Measurements from ENCODE around the gene UGT1A10.
"Not testable (repeated sequence)": the region's sequence is repeated elsewhere in the genome, so short reads cannot be mapped to it uniquely, and the experiment has no call there.

UGT1A10 gene

GRCh38 chr2:233655943-233656342, 19.7 kb downstream of the UGT1A10 start:
- DNase-seq (ENCODE audit: low read depth in 2 of 2), result not testable (repeated sequence)

- DNase-seq (ENCODE audit: low read depth in 2 of 2), result no peak
These were observed 20.2 kb downstream of the UGT1A10 start for GRCh38 chr2:233656443-233656842.

DNA sequence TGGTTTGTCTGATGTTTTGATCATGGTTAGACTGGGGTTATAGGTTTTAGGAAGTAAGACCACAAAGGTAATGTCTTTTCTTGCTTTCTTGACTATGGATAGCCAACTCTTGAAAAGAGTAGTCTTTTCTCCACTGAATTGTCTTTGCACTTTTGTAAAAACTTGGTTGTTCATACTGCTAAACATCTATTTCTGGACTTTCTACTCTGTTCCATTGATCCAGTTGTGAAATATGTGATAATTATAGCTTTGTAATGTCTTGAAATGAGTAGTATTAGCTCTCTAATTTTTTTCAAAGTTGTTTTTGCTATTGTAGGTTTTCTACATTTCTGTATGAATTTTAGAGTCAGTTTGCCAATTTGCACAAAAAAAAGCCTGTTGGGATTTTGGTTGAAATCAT, 22.4 kb downstream of the UGT1A10 start:
- no peak for DNase-seq (ENCODE audit: low read depth in 2 of 2)

DNA sequence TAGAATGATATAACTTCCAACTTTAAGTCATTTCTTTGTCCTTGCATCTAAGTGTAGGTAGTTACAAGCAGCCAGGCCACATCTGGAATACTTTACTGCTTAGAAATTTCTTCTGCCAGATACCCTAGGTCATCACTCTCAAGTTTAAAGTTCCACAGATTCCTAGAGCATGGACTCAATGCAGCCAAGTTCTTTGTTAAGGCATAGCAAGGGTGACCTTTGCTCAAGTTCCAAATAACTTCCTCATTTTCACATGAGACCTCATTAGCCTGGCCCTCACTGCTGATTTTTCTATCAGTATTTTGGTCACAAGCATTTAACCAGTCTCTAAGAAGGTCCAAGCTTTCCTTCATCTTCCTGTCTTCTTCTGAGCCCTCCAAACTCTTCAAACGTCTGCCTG, 27.7 kb downstream of the UGT1A10 start:
- no peak for DNase-seq (ENCODE audit: low read depth in 2 of 2)

- no peak for DNase-seq (ENCODE audit: low read depth in 2 of 2)
These were observed 32.5 kb downstream of the UGT1A10 start for GRCh38 chr2:233668605-233669260.

DNA sequence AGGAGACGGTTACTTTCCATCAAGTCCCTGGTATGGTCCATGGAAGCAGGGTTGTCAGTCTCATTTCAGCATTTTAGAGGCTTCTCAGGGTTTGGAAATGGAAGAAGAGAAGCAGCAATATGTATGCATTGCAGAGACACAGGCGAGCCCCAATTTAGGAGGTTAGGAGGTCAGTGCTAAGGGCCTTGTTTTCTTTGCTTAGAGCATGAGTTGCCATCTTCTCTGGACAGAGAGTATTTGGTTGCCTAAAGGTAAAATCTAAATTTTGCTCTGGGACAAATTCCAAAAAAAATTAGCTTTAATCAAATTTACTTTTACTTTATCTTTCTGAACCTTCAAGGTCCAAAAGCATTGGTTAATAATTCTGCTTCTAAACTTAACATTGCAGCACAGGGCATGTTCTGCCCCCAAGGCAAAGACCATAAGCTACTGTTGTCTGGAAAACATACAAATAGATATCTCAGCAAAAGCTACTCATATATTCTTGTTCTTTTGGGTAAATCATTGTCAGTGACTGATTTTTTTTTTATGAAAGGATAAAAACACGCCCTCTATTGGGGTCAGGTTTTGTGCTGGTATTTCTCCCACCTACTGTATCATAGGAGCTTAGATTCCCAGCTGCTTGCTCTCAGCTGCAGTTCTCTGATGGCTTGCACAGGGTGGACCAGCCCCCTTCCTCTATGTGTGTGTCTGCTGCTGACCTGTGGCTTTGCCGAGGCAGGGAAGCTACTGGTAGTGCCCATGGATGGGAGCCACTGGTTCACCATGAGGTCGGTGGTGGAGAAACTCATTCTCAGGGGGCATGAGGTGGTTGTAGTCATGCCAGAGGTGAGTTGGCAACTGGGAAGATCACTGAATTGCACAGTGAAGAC, 35.3 kb downstream of the UGT1A10 start, which contains the start of gene UGT1A9:
Gene UGT1A9, plus strand, starts transcription at position 609 of the 872 bp plus-strand sequence. Its CDS starts 37 bp downstream, at position 646.
- no peak for DNase-seq (ENCODE audit: low read depth in 2 of 2)

DNA sequence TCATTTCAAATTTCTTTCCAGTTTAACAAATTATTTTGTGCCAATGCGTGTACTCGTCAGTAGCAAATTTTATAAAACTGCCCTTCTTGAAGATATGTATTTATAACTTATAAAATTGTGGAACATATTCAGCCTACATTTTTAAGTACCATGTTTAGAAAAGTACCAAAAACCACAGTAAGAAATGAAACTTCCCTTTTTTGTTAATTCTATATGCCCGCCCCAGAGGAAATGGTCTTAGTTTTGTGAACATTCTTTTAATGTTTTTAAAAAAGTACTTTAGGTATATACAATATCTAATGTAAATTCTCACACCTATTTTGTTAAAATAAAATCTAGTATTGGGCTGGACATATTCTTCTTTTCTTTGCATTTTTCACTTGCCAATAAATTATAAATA, 36.6 kb downstream of the UGT1A10 start:
- no peak for DNase-seq (ENCODE audit: low read depth in 2 of 2)

DNA sequence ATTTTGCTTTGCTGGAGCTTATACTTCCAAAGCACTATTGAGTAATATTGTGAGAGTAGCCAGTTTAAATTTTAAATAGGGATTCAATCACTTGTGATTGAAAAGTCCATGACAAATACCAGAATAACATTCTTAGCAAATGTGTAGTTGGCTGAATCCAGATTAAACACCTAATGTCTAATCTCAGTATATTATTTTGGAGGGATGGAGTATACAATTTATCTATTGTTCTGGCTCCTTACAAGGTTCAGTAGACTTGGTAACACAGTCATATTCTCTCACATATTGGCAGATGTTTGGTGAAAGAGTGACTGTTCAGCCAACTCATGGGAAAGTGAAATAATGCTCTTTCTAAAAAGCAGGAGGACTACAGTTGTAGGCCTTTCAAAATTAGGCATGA, 37.6 kb downstream of the UGT1A10 start:
- no peak for DNase-seq (ENCODE audit: low read depth in 2 of 2)

- no peak for DNase-seq (ENCODE audit: low read depth in 2 of 2)
These were observed 38.1 kb downstream of the UGT1A10 start for GRCh38 chr2:233674314-233674713.

GRCh38 chr2:233674995-233675394, 38.7 kb downstream of the UGT1A10 start:
- no peak for DNase-seq (ENCODE audit: low read depth in 2 of 2)

GRCh38 chr2:233676046-233676445, 39.8 kb downstream of the UGT1A10 start:
- no peak for DNase-seq (ENCODE audit: low read depth in 2 of 2)

DNA sequence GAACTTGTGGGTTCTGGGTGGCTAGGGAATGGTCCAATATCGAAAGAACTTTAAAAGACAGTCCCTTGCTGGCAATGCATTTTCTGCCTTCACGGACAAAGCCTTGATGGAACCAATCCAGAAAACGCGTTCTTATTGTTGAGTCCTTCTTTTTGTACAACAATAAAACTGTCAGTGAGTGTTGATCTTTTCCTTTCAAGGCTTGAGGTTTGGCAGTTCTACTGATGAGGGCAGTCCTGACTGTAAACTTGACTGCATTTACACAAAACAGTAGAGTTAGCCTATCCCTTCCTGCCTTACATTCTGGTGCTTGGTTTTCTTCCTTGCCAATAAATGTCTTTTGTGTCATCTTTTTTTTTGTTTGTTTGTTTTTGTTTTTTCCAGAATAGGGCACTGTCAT, 42.9 kb downstream of the UGT1A10 start:
- no peak for DNase-seq (ENCODE audit: low read depth in 2 of 2)

- DNase-seq (ENCODE audit: low read depth in 2 of 2), result no peak
These were observed 44.3 kb downstream of the UGT1A10 start for GRCh38 chr2:233680361-233681045.

DNA sequence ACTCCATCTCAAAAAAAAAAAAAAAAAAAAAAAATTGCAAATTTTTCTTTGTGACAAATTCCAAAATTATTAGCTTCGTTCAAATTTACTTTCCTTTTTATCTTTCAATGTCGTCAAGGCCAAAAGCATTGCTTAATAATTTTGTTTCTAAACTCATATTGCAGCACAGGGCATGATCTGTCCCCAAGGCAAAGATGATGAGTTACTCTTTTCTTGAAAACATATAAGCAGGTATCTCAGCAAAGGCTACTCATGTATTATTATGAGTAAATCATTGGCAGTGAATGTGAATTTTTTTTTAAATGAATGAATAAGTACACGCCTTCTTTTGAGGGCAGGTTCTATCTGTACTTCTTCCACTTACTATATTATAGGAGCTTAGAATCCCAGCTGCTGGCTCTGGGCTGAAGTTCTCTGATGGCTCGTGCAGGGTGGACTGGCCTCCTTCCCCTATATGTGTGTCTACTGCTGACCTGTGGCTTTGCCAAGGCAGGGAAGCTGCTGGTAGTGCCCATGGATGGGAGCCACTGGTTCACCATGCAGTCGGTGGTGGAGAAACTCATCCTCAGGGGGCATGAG, 45.4 kb downstream of the UGT1A10 start, which contains the start of gene UGT1A7:
Gene UGT1A7, plus strand, starts transcription at position 381 of the 579 bp plus-strand sequence. Its CDS starts 37 bp downstream, at position 418.
- DNase-seq (ENCODE audit: low read depth in 2 of 2), result no peak

DNA sequence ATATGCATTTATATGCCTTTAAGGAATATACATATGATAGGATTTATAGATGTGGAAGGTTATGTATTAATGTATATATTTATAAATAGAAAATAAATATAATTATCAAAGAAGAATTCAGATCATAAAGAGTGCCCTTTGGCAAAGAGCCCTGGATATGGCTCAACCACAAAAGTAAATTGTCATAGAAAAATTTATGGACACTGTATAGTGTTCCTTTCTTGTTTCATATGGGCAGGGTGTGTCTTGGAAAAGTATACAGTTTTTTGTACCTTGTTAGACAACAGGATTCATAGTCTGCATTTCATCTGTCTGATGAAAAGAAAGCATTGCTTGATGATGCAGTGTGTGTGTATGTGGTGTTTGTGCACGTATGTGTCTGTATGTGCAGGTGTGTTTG, 48.4 kb downstream of the UGT1A10 start:
- DNase-seq (ENCODE audit: low read depth in 2 of 2), result no peak

- DNase-seq (ENCODE audit: low read depth in 2 of 2), result no peak
These were observed 50.7 kb downstream of the UGT1A10 start for GRCh38 chr2:233686928-233687327.

DNA sequence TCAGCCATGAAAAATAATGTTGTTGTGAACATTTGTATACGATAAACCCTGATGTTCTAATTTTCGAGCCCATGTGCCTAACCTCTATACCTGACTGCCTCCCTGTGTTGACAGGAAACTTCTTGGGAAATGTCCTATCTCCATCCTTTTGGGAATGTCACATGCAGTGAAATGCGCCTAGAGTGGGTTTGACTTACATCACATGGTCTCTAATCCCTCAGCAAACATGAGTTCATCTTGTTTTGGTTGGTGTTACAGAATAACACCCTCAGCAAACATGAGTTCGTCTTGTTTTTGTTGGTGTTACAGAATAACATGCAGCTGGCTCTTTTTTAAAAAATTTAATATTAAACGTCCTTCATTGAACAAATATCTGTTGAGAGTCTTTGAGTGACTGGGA, 52.1 kb downstream of the UGT1A10 start:
- DNase-seq (ENCODE audit: low read depth in 2 of 2), result no peak

DNA sequence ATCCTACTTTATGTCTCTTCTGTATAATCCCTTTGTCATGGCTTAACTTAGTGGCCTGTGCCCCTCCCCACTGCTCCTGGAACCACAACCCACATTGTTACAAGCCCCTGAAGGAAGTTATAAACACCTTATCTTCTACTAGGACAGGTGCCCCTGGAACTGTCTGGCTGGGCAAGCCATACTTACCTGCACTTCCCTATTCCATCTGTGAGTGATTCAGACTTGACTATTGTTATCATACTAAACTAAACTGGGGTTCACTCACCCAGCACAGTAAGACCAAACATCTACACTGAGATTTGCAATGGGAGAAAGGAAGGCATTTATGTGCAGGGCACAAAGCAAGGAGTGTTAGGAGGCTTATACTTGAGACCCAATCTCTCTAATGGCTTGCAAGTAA, 52.8 kb downstream of the UGT1A10 start:
- DNase-seq (ENCODE audit: low read depth in 2 of 2), result no peak

DNA sequence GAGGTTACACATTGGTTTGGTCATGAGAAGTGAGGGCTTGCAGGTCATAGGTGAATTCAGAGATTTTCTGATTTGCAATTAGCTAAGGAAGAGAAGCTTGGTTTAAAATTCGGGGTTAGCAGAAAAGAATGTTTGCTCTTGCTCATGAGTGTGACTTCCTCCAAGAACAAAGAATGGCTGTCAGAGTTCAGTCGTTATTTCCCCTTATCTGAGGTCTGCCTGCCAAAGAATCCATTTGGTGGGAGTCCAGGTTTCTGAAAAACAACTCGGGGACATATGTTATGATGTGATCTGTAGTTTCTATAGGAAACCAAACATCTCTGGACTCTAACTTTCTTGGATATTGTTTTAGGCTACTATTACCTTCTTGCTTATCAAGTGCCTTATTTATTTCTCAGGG, 53.3 kb downstream of the UGT1A10 start:
- no peak for DNase-seq (ENCODE audit: low read depth in 2 of 2)

DNA sequence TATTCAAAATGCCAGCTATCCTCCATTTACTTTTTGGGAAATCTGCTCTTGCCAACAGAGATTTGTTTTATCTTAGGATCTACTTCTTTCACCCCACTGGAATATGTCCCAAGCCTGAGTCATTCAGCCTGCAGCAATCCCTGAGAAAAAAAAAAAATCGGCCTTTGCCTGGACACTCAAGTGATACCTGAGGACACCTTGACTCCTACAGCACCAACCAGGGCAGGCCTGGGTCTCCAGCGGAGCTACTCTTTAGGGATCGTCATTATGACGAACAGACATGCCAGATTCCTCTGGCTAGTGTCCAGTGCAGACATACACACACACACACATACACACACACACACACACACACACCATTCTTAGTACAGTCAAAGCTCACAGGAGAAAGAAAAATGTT, 54.2 kb downstream of the UGT1A10 start:
- DNase-seq (ENCODE audit: low read depth in 2 of 2), result no peak

DNA sequence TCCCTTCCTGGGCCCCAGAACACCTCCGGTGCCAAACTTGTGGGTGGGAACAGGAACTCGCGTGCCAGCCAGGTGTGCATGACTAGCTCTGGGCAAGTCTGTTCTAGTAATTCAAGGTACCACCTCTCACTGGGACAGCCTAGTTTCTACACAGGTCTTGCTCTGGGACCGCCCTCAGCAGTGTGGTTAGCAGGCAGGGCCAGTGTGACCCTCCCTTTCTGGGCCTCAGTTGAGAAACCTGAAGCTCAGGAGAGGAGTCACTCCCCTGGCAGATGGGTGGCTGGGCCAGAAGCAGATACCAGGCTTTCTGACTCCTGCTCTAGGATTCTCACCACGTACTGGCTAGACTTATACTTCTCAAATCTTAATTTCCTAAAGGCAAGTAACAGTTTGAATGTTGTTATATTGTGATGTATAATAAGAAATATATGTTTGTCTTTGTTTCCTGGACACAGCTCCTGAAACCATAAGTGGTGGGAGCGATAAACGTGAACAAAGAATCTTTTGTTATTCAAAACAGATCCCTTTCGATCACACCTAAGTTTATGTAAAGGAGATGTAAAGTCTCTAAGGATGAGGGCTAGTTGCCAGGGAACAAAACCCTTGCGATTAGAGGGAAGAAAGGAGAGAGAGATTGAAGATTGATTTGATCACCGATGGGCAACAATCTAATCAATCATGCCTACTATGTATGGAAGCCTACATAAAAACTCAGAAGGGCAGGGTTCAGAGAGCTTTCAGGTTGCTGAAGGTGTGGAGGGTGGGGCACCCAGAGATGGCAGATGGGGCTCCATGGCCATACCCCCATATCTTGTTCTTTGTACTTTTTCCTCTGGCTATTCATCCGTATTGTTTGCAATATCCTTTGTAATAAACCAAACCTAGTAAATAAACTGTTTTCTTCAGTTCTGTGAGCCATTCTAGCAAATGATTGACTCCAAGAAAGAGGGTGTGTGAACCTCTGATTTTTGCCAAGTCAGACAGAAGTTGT, 55.5 kb downstream of the UGT1A10 start:
- no peak for DNase-seq (ENCODE audit: low read depth in 2 of 2)
